ENCODE measurements around the gene GZMH.

GZMH gene

GRCh38 chr14:24630872-24631477 lies 21.5 kb upstream of the GZMH start:
- TF ChIP-seq CTCF (conservative IDR thresholded peaks at IDR 0.05; ENCODE audit: low read depth, low read length) = no peak
- Histone ChIP-seq H3K4me2 (no peak overlapping the region), H3K9ac (no peak overlapping the region), H3K36me3 (ENCODE audit: insufficient read depth) (no peaks in the 10 kb centered on the region), H2AFZ (ENCODE audit: low read depth) (no peak overlapping the region), H3K4me3 (IDR thresholded peaks at IDR 0.05; ENCODE audit: insufficient read depth, low read depth, low read length) (no peak overlapping the region), H3K27ac (no peak overlapping the region), H3K4me1 (ENCODE audit: low read depth, poor library complexity, severe bottlenecking) (no peaks in the 10 kb centered on the region), H3K79me2 (ENCODE audit: insufficient read depth, low read depth) (no peaks in the 10 kb centered on the region), H4K20me1 (ENCODE audit: insufficient read depth) (no peaks in the 10 kb centered on the region), H3K27me3 (ENCODE audit: insufficient read depth, low read depth) (no peaks in the 10 kb centered on the region)

GRCh38 chr14:24630087-24630871 lies 20.8 kb upstream of the GZMH start:
- Histone ChIP-seq H3K4me1 (ENCODE audit: low read depth, poor library complexity, severe bottlenecking) (no peaks in the 10 kb centered on the region), H3K27ac (no peak overlapping the region), H3K4me3 (IDR thresholded peaks at IDR 0.05; ENCODE audit: insufficient read depth, low read depth, low read length) (no peak overlapping the region), H3K27me3 (ENCODE audit: insufficient read depth, low read depth) (no peaks in the 10 kb centered on the region), H2AFZ (ENCODE audit: low read depth) (no peak overlapping the region), H4K20me1 (ENCODE audit: insufficient read depth) (no peaks in the 10 kb centered on the region), H3K36me3 (ENCODE audit: insufficient read depth) (no peaks in the 10 kb centered on the region), H3K4me2 (no peak overlapping the region), H3K79me2 (ENCODE audit: insufficient read depth, low read depth) (no peaks in the 10 kb centered on the region), H3K9ac (no peak overlapping the region)
- TF ChIP-seq CTCF (conservative IDR thresholded peaks at IDR 0.05; ENCODE audit: low read depth, low read length) = no peak

GRCh38 chr14:24629521-24629920 lies 20.0 kb upstream of the GZMH start:
- H3K4me3 ChIP-seq (IDR thresholded peaks at IDR 0.05; ENCODE audit: insufficient read depth, low read depth, low read length) = no peak overlapping the region
- no peak overlapping the region for H3K4me2 ChIP-seq
- no peak overlapping the region for H2AFZ ChIP-seq (ENCODE audit: low read depth)
- no peak for TF ChIP-seq CTCF (conservative IDR thresholded peaks at IDR 0.05; ENCODE audit: low read depth, low read length)
- H3K9ac ChIP-seq = no peak overlapping the region
- no peaks in the 10 kb centered on the region for H3K4me1 ChIP-seq (ENCODE audit: low read depth, poor library complexity, severe bottlenecking)
- no peaks in the 10 kb centered on the region for H3K79me2 ChIP-seq (ENCODE audit: insufficient read depth, low read depth)
- no peaks in the 10 kb centered on the region for H4K20me1 ChIP-seq (ENCODE audit: insufficient read depth)
- no peak overlapping the region for H3K27ac ChIP-seq
- no peaks in the 10 kb centered on the region for H3K36me3 ChIP-seq (ENCODE audit: insufficient read depth)
- no peaks in the 10 kb centered on the region for H3K27me3 ChIP-seq (ENCODE audit: insufficient read depth, low read depth)

- H3K9ac ChIP-seq = no peak overlapping the region
- no peak overlapping the region for H2AFZ ChIP-seq (ENCODE audit: low read depth)
- no peak overlapping the region for H3K27ac ChIP-seq
- no peaks in the 10 kb centered on the region for H3K27me3 ChIP-seq (ENCODE audit: insufficient read depth, low read depth)
- peak overlapping the region; percentile 21; the same call in 1 of the 2 replicates for H3K4me2 ChIP-seq
- peaks cover 50% of the 10 kb centered on the region for H3K4me1 ChIP-seq (ENCODE audit: low read depth, poor library complexity, severe bottlenecking)
- no peak overlapping the region for H3K4me3 ChIP-seq (IDR thresholded peaks at IDR 0.05; ENCODE audit: insufficient read depth, low read depth, low read length)
- no peaks in the 10 kb centered on the region for H4K20me1 ChIP-seq (ENCODE audit: insufficient read depth)
- no peak for TF ChIP-seq CTCF (conservative IDR thresholded peaks at IDR 0.05; ENCODE audit: low read depth, low read length)
- H3K36me3 ChIP-seq (ENCODE audit: insufficient read depth) = no peaks in the 10 kb centered on the region
- H3K79me2 ChIP-seq (ENCODE audit: insufficient read depth, low read depth) = no peaks in the 10 kb centered on the region
Observed at GRCh38 chr14:24613747-24614146, 4.3 kb upstream of the GZMH start.
